ENCODE results near the gene SMIM5.

Gene SMIM5

GRCh38 chr17:75673487-75673886 lies 40.3 kb downstream of the SMIM5 start:
- DNase-seq = no peak

- DNase-seq = no peak
Observed at GRCh38 chr17:75676461-75676860, 43.2 kb downstream of the SMIM5 start.

GRCh38 chr17:75679706-75680211 lies 46.5 kb downstream of the SMIM5 start:
- no peak for DNase-seq

- no peak for DNase-seq
Observed at GRCh38 chr17:75680431-75680830, 47.2 kb downstream of the SMIM5 start.

- no peak for DNase-seq
Observed at GRCh38 chr17:75681289-75681688, 48.1 kb downstream of the SMIM5 start.

GRCh38 chr17:75683583-75683982 lies 50.3 kb downstream of the SMIM5 start:
- DNase-seq = no peak

- no peak for DNase-seq
Observed at GRCh38 chr17:75684249-75684648, 51.0 kb downstream of the SMIM5 start.

GRCh38 chr17:75684924-75685323 lies 51.7 kb downstream of the SMIM5 start:
- no peak for DNase-seq

- DNase-seq = no peak
Observed at GRCh38 chr17:75685499-75685898, 52.3 kb downstream of the SMIM5 start.

- peak; percentile 78 for DNase-seq
Observed at GRCh38 chr17:75688209-75688825, 55.1 kb downstream of the SMIM5 start.

- DNase-seq = peak; percentile 84
Observed at GRCh38 chr17:75689441-75689873, 56.2 kb downstream of the SMIM5 start.
